Activated CD4-positive, CD25-positive, alpha-beta regulatory T cell (primary cell): ENCODE results near the gene RASGEF1C.

ENCODE experiments used
- DNase-seq, 4 experiments: peaks; one replicate each; lab custom pipeline; 2025; lab: John Stamatoyannopoulos, UW

Gene RASGEF1C

DNA sequence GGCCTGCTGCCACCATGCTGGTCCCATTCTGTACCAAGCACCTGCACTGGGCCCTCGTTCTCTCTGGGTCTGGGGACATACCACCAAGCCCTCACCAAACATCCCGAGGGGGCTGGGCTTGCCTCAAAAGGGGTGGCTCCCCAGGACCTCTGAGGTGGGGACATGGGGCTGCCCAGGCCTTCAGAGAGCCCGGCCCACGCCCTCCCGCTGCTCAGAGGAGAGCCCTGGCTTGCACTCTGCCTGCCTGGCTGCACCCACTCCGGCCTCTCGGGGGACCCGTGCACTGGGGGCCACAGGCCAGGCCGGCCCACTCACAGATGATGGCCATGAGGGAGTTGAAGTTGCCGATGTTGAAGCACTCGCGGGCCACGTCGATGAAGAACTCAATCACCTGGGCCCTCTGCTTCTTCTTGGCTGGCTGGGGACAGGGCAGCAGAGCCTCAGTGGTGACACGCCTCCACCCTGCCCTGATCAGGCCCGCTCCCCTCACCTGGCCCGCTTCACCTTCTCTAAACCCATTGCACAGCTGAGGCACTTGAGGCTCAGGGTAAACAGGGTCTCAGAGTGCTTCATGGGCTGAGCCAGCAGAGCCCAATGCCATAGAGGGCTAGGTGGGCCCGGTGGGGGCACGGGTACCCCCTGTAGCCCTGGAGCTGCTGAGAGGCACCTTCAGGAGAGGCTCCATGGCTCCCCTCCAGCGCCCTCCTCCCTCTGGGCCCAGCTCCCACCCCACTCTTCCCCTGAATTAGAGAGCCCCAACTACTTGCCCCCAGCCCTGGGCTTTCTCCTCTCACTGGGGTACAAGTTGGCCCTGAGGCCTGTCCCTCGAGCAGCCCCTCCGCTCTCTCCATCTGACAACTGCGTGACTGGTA is 89.7 kb downstream of the RASGEF1C start:
- no peak for DNase-seq

DNA sequence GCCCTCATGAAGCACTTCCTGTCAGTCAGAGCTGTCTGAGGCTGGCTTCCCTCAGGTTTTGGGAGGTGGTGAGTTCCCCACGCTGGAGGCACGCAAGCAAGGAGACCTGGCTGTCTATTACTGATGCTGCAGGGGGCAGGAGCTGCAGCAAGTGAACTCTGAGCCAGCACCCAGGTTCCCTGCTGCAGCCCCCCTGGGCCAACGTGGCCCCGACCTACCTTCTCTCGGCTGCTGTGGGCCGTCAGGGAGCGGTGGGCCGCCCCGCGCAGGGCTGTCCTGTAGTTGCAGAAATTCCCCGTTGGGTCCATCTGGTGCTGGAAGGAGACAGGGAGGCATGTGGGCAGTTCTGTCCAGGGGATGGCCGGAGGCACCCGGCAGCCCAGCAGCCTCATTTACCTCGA is 90.6 kb downstream of the RASGEF1C start:
- DNase-seq, result no peak

DNA sequence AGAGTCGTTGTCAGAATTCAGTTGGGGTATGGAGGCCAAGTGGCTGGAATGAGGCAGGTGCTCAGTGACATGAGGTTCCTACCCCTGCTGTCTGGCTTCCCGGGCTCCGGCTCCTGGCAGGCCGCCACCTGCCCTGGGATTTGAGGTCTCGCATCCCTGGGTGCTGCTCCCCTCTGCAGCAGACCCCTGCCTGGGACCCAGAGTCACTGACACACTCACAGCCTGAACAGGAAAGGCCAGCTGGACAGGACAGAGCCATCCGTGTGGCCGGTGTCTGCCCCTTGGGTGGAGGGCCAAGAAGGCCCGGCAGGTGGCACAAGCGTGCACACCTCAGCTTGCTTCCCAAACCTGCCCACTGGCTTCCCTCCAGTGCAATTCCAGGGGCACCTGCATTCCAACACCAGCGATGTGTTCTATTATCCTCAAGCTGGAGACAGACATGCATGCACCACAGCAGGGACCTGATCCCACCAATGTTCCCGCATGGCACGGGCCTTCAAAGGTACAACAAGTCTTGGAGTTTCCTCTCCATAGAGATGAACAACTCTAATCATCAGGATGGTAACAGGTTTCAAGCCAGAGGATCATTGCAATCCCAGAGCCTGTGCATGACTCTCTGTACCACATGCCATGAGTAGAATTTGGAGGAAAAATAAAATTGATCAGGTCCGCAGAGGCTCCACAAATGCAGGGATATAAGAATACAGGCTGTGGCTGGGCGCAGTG is 91.8 kb downstream of the RASGEF1C start:
- DNase-seq, result no peak

DNA sequence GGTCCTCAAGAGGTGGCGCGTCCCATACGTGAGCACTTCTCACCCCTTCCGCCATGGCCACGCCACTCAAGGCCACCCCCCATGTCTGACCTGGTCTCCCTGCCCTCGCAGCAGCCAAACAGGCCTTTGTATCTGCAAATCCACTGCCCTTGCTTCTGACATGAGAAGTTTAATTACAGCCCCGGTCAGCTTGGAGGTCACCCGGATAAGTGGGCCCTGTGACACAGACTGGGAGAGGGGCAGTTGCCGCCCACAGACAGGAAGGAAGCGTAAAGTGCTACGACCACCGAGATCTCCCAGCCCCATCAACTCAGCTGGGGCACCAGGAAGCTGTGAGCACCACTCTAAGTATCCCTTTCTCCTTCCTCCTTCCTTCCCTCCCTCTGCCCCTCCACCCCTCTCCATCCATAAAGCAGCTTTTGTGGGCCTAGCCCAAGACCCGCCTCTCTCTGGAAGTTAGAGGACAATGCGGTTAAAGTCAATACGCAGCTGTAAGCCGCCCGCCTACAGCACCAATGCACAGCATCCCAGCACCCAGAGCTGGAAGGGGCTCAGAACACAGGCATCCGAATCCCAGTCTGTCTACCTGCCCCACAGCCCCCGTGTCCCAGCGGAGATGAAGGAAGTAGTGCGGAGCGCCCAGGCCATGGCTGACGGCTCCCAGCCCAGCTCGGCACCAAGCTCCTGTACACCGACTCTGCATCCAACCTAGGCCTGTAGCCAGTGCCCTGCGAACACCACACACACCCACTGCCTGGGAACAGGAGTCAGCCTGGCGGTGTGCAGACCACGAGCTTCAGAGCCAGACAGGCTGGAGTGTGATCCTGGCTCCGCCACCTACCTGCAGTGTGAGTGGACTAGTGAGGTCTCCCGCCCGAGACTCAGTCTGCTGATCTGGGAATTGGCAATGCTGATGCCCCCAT is 92.7 kb downstream of the RASGEF1C start:
- DNase-seq, result no peak

DNA sequence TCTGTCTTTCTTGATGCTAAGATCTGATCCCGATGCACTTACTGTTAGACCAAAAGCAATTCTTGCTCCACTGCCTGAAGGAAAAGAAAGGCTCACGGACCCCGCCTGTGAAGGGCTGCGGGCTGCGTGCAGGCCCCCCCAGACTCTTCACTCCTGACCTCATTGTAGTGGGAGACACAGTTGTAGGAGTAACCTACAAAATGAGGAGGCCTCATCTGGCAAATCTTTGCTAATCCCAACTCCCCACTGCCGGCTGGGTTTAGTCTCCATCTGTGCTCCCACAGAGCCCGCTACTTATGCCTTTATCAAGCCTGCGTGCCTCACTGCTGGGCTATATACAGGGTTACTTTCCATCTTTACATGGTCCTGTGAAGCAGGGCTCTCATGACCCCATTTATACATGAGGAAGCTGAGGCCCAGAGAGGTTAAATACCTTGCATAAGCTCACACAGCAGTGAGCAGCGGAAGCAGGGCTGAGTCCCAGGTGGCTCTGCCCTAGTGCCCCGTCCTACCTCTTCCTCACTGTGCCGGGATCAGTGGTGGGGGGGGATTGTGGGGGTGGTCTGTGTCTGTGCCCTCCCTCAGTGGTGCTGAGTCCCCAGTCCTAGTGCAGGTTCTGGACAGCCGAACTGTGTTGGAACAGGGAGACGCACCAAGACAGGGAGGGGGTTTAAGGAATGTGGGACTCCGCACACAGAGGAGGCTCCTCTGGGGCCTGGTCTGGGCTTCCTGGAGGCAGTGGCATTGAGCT is 93.5 kb downstream of the RASGEF1C start:
- DNase-seq, result no peak

DNA sequence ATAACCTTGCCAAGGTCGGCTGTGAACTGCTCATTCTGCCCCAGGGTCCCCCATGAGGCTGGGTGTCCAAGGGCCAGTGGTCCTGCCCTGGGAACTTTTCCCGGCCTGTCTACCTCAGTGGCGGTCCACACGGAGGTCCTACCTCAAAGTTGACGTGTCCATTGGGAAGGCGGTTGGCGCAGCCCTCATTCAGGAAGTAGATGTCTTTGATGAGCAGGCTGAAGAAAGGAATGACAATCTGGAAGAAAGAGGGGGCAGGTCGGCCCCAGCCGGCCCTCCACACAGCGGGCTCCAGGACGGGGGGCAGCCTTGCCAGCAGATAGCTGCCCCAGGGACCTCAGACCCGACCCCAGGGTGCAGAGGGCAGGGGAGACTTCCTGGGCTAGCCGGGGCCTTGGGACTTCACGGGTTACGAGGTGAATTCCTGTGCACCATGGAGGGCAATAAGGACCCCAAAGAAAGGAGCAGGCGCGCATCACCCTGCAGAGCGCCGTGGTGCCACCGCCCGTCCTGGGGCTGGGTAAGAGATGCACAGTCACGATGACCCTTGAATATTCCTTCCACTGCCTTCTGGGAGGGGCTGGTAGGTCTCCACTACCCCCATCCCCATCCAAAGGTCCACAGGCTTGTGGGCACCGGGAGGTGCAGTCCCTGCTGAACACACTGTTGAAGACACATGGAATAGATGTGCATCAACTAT is 94.6 kb downstream of the RASGEF1C start:
- DNase-seq, result no peak

DNA sequence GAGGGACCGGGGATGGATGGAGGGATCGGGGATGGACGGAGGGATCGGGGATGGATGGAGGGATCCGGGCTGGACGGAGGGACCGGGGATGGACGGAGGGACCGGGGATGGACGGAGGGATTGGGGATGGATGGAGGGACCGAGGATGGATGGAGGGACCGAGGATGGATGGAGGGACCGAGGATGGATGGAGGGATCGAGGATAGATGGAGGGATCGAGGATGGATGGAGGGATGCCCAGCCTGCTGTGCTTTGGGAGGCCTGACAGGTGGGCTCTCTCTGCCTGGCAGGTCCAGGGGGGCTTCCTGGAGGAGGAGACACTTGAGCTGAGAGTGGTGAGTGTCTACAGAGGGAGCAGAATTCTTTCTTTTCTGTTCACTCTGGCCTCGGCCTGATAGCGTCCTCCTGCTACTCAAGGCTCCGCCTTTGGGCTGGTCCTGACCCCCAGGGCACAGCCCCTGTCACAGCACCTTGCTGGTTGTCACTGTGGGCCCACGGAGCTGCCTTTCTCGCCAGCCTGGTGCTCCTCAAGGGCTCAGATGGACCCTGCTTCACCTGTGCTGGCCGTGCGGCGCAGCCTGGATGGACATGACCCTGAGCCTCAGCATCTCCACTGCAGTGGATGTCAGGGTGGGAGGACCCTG is 95.2 kb downstream of the RASGEF1C start:
- DNase-seq, result no peak

DNA sequence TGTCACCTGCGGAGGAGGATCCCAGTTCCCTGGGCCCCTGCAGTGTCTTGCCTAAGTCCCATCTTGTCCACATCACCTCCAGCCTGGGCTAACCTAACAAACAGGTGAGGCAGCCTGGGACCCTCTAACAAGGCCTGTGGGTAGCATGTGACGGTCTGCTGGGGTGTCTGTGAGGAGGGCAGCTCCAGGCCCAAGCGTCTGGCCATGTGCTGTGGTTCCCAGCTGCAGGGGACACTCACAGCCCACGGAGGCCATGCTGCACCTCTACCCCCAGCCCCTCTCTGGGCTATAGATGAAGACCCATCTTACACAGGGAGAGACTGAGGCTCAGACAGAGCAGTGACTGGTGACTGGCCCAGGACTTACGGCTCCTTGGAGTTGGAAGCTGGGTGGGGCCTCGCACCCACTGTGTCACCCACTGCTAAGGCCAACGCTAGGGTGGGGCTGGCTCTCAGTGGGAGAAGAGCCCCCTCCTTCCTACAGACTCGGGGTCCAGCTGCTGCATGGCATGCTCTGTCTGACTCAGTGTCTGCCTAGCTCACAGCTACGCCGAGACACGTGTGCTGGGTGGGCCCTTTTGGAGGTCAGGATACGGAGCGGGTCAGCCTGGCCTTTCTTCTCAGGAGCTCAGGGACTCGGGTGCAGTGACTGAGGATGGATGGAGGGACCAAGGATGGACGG is 96.7 kb downstream of the RASGEF1C start:
- no peak for DNase-seq

DNA sequence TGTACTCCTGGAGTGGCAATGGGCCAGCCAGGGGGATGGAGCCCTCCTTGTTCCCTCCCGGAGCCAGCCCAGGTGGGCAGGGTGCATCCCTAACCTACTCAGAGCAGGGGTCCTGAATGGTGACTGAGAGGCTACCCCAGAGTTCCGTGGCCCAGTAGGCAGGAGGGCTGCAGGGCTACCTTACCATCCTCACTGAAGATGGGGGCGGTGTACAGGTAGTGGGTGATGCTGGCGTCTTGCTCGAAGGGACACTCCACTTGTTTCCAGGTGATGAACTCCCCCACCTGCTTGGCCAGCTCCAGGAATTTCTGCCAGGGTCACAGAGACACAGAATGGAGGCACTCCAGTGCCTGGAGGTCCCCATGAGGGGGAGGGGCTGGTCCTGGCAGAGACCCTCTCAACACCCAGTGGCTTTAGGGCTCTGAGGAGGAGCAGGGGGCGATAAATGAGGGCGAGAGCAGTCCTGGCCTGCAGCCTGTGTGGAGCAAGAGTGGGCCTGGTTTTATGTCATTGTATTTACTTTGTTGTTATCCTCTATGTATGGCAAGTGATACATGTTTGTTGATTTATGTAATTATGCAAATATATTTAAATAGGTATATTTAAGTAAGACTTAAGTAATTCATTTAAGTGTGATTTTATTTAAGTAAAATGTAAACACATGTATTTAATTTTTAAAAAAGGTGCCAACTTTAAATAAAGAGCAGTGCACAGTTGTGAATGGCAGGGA is 97.6 kb downstream of the RASGEF1C start:
- DNase-seq, result no peak

DNA sequence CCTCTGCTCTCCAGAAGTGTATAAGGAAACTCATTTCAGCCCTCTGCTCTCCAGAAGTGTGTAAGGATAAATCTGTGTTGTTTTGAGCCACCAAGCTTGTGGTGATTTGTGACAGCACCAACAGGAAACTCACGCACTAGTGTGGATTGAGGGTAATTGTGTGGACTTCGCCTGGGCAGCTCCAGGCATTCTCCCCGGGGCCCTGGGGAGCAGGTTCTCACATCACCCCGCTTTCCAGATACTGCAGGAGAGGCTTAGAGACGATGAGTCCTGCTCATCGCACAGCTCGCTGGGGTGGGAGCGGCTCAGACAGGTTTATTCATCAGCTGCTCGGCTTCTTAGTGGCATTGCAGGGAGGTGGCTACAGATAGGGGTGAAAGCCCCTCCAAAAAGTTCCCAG is 99.1 kb downstream of the RASGEF1C start:
- no peak for DNase-seq

DNA sequence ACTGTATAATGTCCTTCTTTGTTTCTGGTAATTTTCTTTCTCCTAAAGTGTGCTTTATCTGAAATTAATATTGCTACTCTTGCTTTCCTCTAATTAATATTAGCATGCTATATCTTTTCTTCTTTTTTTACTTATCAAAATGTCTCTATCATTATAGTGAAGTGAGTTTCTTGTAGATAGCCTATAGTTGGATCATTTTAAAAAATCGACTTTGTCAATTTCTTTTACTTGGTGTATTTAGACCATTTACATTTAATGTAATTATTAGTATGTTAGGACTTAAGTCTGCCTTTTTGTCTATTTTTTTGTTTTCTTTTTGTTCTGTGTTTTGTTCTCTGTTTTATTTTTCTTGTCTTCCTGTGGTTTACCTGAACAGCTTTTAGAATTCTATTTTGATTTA is 102.0 kb downstream of the RASGEF1C start:
- DNase-seq, result no peak

DNA sequence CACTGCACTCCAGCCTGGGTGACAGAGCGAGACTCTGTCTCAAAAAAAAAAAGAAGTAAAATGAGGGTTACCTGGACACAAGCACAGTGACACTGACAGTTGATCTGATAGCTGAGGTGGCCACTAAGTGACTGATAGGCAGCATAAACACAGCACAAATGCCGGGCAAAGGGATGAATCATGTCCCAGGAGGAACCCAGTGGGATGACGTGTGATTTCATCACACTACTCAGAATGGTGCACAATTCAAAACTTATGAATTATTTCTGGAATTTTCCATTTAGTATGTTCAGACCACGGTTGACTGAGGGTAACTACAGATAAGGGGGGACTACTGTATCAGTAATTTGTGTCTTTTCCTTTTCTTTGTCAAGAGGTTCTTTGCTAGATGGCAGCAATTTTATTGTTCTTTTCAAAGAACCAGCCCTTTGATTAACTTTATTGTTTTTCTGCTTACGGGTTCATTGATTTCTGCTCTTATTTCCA is 103.1 kb downstream of the RASGEF1C start:
- DNase-seq, result no peak

DNA sequence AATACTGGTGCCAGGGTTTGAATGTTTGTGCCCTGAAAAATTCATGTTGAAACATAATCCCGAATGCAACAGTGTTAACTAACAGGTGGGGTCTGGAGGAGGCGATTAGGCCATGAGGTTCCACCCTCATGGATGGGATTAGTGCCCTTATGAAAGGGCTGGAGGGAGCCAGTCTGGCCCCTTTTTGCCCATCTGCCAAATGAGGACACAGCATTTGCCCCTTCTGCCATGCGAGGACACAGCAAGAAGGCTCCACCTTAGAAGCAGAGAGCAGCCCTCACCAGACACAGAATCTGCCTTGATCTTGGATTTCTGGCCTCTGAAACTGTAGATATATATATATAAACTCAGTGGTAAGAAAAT is 104.9 kb downstream of the RASGEF1C start:
- no peak for DNase-seq

DNA sequence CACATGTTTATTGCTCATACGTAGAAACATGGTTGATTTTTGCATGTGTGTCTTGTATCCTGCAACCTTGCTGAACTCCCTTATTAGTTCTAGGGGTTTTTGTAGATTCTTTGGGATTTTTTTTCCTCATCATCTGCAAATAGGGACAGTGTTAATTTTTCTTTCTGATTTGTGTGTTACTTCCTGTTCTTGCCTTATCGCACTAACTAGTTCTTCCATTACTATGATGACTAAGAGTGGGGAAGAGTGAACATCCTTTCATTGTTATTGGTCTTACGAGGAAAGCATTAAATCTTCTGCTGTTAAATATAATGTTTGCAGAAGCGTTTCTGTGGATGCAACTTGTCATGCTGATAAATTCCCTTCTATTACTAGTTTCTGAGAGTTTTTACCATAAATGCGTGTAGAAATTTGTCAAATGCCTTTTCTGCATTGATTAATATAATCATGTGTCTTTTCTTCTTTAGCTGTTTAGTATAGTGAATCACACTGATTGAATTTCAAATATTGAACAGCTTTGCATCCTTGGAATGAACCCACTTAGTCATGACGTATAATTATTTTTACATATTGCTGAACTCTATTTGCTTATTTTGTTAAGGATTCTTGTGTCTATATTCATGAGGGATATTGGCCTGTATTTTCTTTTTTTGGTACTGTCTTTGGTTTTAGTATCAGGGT is 105.4 kb downstream of the RASGEF1C start:
- no peak for DNase-seq

DNA sequence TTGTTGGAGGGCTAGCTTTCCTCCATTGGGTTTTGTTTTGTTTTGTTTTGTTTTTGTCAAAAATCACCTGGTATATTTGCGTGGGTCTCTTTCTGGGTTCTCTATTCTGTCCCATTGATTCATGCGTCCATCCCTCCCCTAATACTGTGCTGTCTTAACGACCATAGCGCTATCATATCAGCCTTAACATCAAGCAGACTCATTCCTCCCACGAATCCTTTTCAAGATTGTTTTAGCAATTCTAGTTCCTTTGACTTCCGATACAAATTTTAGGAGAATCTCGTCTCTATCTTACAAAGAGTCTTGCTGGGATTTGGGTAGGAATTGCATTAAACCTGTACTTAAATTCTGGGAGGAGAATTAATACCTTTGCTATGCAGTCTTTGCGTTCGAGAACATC is 106.4 kb downstream of the RASGEF1C start:
- DNase-seq, result no peak

DNA sequence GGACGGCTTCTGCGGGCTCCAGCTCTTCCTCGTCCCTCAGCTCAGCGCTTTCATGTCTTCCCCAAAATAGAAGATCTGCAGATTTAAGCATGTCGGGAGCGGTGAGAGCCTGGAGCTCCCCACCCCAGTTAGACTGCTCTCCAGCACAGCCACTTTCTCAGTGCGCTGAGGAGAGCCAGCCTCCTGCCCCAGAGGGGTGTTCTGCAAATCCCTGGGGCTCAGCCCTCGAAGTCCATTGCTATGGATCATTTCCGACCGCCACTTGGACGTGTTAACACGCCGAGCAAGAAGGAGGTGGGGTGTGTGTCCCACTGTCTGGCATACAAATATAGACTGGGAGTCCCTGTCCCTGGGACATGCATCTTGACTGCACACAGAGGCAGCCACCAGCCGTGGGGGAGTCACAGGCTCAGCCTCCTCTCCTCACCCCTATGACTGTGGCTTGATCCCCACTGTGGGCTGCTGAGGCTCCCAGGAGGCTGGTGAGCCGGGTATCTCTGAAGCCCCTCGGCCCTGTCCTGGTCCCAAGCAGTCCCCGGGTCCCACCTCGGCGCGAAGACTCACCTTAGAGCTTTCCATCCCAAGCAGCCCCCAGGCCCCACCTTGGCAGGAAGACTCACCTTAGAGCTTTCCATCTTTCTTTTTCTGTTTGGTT is 107.4 kb downstream of the RASGEF1C start:
- no peak for DNase-seq

DNA sequence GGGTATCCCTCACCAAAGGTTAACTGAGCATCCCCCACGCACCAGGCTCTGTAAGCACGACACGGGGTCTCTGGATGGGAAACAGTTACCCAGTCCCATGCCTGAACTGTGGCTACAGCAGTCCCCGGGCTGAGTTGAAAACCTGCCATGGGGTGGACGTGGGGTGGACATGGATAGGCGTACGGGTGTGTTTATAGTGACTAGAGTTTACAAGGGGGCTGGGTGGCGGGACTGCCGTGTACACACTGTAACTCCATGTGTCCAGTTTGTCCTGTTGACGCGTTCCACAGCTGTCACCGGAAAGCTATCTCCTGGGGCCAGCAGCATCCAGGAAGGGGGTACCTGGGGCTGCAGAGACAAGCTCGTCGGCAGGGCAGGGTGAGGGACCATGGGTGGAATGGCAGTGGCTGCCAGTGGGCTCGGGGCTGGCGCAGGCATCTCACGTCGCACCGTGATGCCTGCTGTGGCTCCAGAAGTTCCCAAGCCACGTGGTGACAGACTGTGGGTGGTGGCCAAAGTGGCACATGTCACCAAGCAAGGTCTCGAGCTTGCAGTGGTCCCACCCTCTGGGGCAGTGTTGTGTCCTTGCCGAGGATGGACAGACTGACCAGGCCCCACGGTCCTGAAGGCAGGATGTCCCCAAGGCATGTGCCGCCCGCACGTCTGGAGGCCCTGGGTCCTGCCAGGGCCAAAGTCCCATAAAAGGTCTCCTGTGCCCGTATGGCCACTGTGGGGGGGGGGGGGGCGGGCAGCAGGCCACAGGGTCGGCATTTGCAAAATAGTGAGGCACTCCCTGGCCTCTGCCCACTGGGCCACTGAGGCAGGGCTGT is 108.2 kb downstream of the RASGEF1C start:
- no peak for DNase-seq
